ENCODE data around the gene DOP1B.

DNA sequence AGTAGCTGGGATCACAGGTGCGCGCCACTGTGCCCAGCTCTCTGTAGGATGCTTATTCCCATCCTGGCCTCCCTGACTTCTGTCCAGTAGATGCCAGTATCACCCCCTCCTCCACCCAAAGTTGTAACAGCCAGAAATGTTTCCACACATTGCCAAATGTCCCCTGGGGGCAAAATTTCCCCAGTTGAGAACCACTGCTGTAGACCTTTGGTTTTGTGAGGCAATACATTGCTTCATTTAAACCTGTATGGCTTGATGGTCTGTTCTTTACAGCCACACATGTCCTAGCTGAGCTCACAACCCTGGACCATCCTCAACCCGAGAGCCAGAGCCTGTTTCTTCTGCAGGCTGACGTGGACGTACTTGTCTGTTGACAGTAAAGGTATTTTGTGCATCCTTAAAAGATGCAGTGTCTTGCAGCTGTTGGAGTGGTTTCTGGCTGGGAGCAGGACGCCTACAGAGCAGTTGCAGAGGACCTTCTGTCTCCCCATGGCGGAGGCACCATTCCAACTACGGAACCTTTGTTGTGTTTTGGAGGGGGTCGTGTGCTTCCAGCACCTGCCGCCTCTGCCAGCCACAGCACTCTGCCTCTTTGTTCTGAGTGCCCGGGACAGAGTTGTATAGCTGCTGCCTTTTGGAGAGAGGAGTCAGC is 26.6 kb downstream of the DOP1B start:
- TF ChIP-seq CEBPZ (IDR thresholded peaks at IDR 0.05; ENCODE audit: low read depth, low read length) (no peak), CTCF (IDR thresholded peaks at IDR 0.05 in 2 of 3, conservative IDR thresholded peaks at IDR 0.05 in 1 of 3; ENCODE audit: control insufficient read depth in 2 of 3, extremely low read depth in 1 of 3, insufficient read depth in 1 of 3, low read depth in 3 of 3, low read length in 3 of 3) (no peak), YBX1 (IDR thresholded peaks at IDR 0.05) (no peak), IRF3 (IDR thresholded peaks at IDR 0.05) (no peak), KDM1A (IDR thresholded peaks at IDR 0.05; ENCODE audit: borderline replicate concordance) (no peak), POLR2A (IDR thresholded peaks at IDR 0.05; ENCODE audit: low read depth, low read length) (no peak), POLR2AphosphoS5 (IDR thresholded peaks at IDR 0.05; ENCODE audit: low read length) (no peak), DPF2 (IDR thresholded peaks at IDR 0.05) (no peak), NRF1 (conservative IDR thresholded peaks at IDR 0.05; ENCODE audit: low read depth, low read length) (no peak), RAD21 (IDR thresholded peaks at IDR 0.05; ENCODE audit: insufficient read depth, low read depth, low read length) (no peak), RCOR1 (conservative IDR thresholded peaks at IDR 0.05; ENCODE audit: low read depth, low read length) (no peak), CEBPB (IDR thresholded peaks at IDR 0.05; ENCODE audit: borderline replicate concordance in 1 of 2, low read depth in 2 of 2, low read length in 2 of 2) (no peak)
- TF ChIP-seq, protein P1, sequence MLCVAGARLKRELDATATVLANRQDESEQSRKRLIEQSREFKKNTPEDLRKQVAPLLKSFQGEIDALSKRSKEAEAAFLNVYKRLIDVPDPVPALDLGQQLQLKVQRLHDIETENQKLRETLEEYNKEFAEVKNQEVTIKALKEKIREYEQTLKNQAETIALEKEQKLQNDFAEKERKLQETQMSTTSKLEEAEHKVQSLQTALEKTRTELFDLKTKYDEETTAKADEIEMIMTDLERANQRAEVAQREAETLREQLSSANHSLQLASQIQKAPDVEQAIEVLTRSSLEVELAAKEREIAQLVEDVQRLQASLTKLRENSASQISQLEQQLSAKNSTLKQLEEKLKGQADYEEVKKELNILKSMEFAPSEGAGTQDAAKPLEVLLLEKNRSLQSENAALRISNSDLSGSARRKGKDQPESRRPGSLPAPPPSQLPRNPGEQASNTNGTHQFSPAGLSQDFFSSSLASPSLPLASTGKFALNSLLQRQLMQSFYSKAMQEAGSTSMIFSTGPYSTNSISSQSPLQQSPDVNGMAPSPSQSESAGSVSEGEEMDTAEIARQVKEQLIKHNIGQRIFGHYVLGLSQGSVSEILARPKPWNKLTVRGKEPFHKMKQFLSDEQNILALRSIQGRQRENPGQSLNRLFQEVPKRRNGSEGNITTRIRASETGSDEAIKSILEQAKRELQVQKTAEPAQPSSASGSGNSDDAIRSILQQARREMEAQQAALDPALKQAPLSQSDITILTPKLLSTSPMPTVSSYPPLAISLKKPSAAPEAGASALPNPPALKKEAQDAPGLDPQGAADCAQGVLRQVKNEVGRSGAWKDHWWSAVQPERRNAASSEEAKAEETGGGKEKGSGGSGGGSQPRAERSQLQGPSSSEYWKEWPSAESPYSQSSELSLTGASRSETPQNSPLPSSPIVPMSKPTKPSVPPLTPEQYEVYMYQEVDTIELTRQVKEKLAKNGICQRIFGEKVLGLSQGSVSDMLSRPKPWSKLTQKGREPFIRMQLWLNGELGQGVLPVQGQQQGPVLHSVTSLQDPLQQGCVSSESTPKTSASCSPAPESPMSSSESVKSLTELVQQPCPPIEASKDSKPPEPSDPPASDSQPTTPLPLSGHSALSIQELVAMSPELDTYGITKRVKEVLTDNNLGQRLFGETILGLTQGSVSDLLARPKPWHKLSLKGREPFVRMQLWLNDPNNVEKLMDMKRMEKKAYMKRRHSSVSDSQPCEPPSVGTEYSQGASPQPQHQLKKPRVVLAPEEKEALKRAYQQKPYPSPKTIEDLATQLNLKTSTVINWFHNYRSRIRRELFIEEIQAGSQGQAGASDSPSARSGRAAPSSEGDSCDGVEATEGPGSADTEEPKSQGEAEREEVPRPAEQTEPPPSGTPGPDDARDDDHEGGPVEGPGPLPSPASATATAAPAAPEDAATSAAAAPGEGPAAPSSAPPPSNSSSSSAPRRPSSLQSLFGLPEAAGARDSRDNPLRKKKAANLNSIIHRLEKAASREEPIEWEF (IDR thresholded peaks at IDR 0.05; ENCODE audit: insufficient replicate concordance, low read depth, low read length): no peak
- TF ChIP-seq, protein P2, sequence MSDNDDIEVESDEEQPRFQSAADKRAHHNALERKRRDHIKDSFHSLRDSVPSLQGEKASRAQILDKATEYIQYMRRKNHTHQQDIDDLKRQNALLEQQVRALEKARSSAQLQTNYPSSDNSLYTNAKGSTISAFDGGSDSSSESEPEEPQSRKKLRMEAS (IDR thresholded peaks at IDR 0.05; ENCODE audit: low read depth, low read length): no peak
